HG02623 (cell line): ENCODE data around the gene TNIP2.
"Not testable (repeated sequence)": the region's sequence is repeated elsewhere in the genome, so short reads cannot be mapped to it uniquely, and the experiment has no call there.

Experiments
- ATAC-seq: cut with Tn5 transposase; IDR thresholded peaks from one replicate; pipeline ENCODE4 v1.9.1; 2021; ENCODE audit warnings: moderate library complexity; ENCODE audit not compliant: unreplicated experiment

The TNIP2 gene

GRCh38 chr4:2794486-2795299 is 38.6 kb upstream of the TNIP2 start:
- ATAC-seq = no peak

- ATAC-seq = no peak
Observed at GRCh38 chr4:2793586-2794485, 37.7 kb upstream of the TNIP2 start.

- ATAC-seq = peak; percentile 44
Observed at GRCh38 chr4:2792711-2793585, 36.8 kb upstream of the TNIP2 start, which contains the start of gene SH3BP2. TSS of gene SH3BP2 (plus strand) at chr4:2793085. CDS start at chr4:2820618, 27,533 bp downstream.

- no peak for ATAC-seq
Observed at GRCh38 chr4:2792396-2792710, 36.2 kb upstream of the TNIP2 start.

GRCh38 chr4:2791518-2792395 is 35.6 kb upstream of the TNIP2 start:
- ATAC-seq = no peak

- no peak for ATAC-seq
Observed at GRCh38 chr4:2790583-2791517, 34.7 kb upstream of the TNIP2 start.

GRCh38 chr4:2789793-2790582 is 33.9 kb upstream of the TNIP2 start:
- ATAC-seq = no peak

GRCh38 chr4:2789351-2789750 is 33.2 kb upstream of the TNIP2 start:
- no peak for ATAC-seq

GRCh38 chr4:2788532-2789103 is 32.5 kb upstream of the TNIP2 start:
- no peak for ATAC-seq

GRCh38 chr4:2788101-2788500 is 32.0 kb upstream of the TNIP2 start:
- no peak for ATAC-seq

GRCh38 chr4:2787230-2788100 is 31.3 kb upstream of the TNIP2 start:
- ATAC-seq = peak; percentile 71

- peak; percentile 12 for ATAC-seq
Observed at GRCh38 chr4:2786794-2787229, 30.7 kb upstream of the TNIP2 start.

- no peak for ATAC-seq
Observed at GRCh38 chr4:2786152-2786671, 30.1 kb upstream of the TNIP2 start.

GRCh38 chr4:2785613-2786012 is 29.5 kb upstream of the TNIP2 start:
- no peak for ATAC-seq

- ATAC-seq = no peak
Observed at GRCh38 chr4:2783790-2784189, 27.7 kb upstream of the TNIP2 start.

GRCh38 chr4:2781911-2782310 is 25.8 kb upstream of the TNIP2 start:
- ATAC-seq = no peak

GRCh38 chr4:2780643-2781042 is 24.5 kb upstream of the TNIP2 start:
- ATAC-seq = not testable (repeated sequence)
